Activated naive CD4-positive, alpha-beta T cell treated with anti-CD3 and anti-CD28 coated beads, Interleukin-2, amount 50 U/mL, for 16 hours (primary cell): ENCODE data around the gene TMEM89.

Experiments used
- DNase-seq: peaks from one replicate; pipeline ENCODE4 v3.0.0-alpha.2; 2020

The TMEM89 gene

GRCh38 chr3:48609088-48610005 is 12.2 kb downstream of the TMEM89 start, which contains the start of gene UQCRC1:
TSS of gene UQCRC1 (minus strand) at chr3:48609646. CDS start at chr3:48609620, 26 bp downstream.
- peak; percentile 91 for DNase-seq

- no peak for DNase-seq
Measured at GRCh38 chr3:48607519-48607918, 14.1 kb downstream of the TMEM89 start.

GRCh38 chr3:48601622-48601994 is 20.0 kb downstream of the TMEM89 start:
- no peak for DNase-seq

- DNase-seq, result no peak
Measured at GRCh38 chr3:48600711-48601621, 20.6 kb downstream of the TMEM89 start.

GRCh38 chr3:48599509-48600285 is 21.9 kb downstream of the TMEM89 start:
- DNase-seq, result no peak

GRCh38 chr3:48599077-48599501 is 22.5 kb downstream of the TMEM89 start:
- no peak for DNase-seq

- no peak for DNase-seq
Measured at GRCh38 chr3:48598323-48599076, 23.1 kb downstream of the TMEM89 start.

GRCh38 chr3:48597408-48597800 is 24.2 kb downstream of the TMEM89 start:
- DNase-seq, result no peak

- DNase-seq, result no peak
Measured at GRCh38 chr3:48596676-48597407, 24.7 kb downstream of the TMEM89 start.

GRCh38 chr3:48596157-48596556 is 25.4 kb downstream of the TMEM89 start:
- DNase-seq, result no peak

GRCh38 chr3:48595526-48596121 is 25.9 kb downstream of the TMEM89 start:
- no peak for DNase-seq

- DNase-seq, result no peak
Measured at GRCh38 chr3:48595075-48595525, 26.5 kb downstream of the TMEM89 start, which contains the start of gene COL7A1. TSS of gene COL7A1 (minus strand) at chr3:48595329. CDS start at chr3:48595159, 170 bp downstream.

GRCh38 chr3:48594417-48595049 is 27.0 kb downstream of the TMEM89 start:
- no peak for DNase-seq

GRCh38 chr3:48593337-48593736 is 28.2 kb downstream of the TMEM89 start:
- DNase-seq, result no peak

- DNase-seq, result no peak
Measured at GRCh38 chr3:48592519-48593087, 29.0 kb downstream of the TMEM89 start.

- no peak for DNase-seq
Measured at GRCh38 chr3:48591886-48592518, 29.6 kb downstream of the TMEM89 start.

- DNase-seq, result no peak
Measured at GRCh38 chr3:48591436-48591835, 30.1 kb downstream of the TMEM89 start.

- no peak for DNase-seq
Measured at GRCh38 chr3:48588230-48588629, 33.3 kb downstream of the TMEM89 start.

GRCh38 chr3:48587686-48588085 is 33.9 kb downstream of the TMEM89 start:
- DNase-seq, result no peak
